Liver (tissue), 9 donors: ENCODE results near the gene GNAT1. TPM values are rescaled to one million over a fixed set of nuclear protein-coding genes. Genes with fewer than 3 reads are reported as not detected.

Source experiments
- DNase-seq: peaks from one replicate; pipeline ENCODE4 v3.0.0-alpha.2; 2017; ENCODE audit warnings: low spot score
- H3K27ac ChIP-seq, 2 donors: one replicate each; pipeline ENCODE4 v1.7.0; 2013; ENCODE audit warnings: inconsistent platforms in 2 of 2, low read length in 2 of 2, control low read depth in 1 of 2, low read depth in 1 of 2, mild to moderate bottlenecking in 1 of 2
- H3K27me3 ChIP-seq, 4 donors: one replicate each; pipeline versions ENCODE4 v1.6.1 to v1.7.0; 2013; ENCODE audit warnings: low read length in 3 of 4, inconsistent platforms in 1 of 4, mild to moderate bottlenecking in 1 of 4, moderate library complexity in 1 of 4; ENCODE audit not compliant: control insufficient read depth in 4 of 4, insufficient read depth in 4 of 4
- H3K36me3 ChIP-seq, 4 donors: one replicate each; pipeline versions ENCODE4 v1.6.1 to v1.7.0; 2013; ENCODE audit warnings: low read length in 3 of 4, mild to moderate bottlenecking in 3 of 4, low read depth in 1 of 4, moderate library complexity in 1 of 4; ENCODE audit not compliant: control insufficient read depth in 4 of 4, insufficient read depth in 3 of 4
- H3K4me1 ChIP-seq, 4 donors: one replicate each; pipeline versions ENCODE4 v1.6.1 to v1.7.0; 2013; ENCODE audit warnings: low read length in 3 of 4, mild to moderate bottlenecking in 3 of 4, moderate library complexity in 1 of 4; ENCODE audit not compliant: control insufficient read depth in 4 of 4, insufficient read depth in 4 of 4
- H3K4me3 ChIP-seq, 3 donors: one replicate each; pipeline versions ENCODE4 v1.6.1 to v1.7.0; 2013; ENCODE audit warnings: low read length in 3 of 3, control low read depth in 1 of 3, low read depth in 1 of 3, mild to moderate bottlenecking in 1 of 3
- H3K9ac ChIP-seq, 2 donors: one replicate each; pipeline ENCODE4 v1.7.0; 2013; ENCODE audit warnings: low read length in 2 of 2, mild to moderate bottlenecking in 2 of 2, moderate library complexity in 2 of 2, control low read depth in 1 of 2, low read depth in 1 of 2
- H3K9me3 ChIP-seq, 4 donors: one replicate each; pipeline versions ENCODE4 v1.6.1 to v1.7.0; 2013; ENCODE audit warnings: low read length in 3 of 4; ENCODE audit not compliant: control insufficient read depth in 4 of 4
- FOXA1 ChIP-seq: IDR thresholded peaks from 2 replicates; pipeline ENCODE4 v1.6.1; 2016; ENCODE audit warnings: antibody characterized with exemption
- GABPA ChIP-seq, 2 donors: IDR thresholded peaks in 1 of 2; conservative IDR thresholded peaks in 1 of 2; 2 replicates each; pipeline ENCODE4 v1.6.1; 2016; ENCODE audit warnings: antibody characterized with exemption in 2 of 2, mild to moderate bottlenecking in 1 of 2, moderate library complexity in 1 of 2
- HNF4A ChIP-seq, 2 donors: conservative IDR thresholded peaks; 2 replicates each; pipeline ENCODE4 v1.6.1; 2016; ENCODE audit warnings: antibody characterized with exemption in 2 of 2, mild to moderate bottlenecking in 2 of 2
- HNF4G ChIP-seq: IDR thresholded peaks from 2 replicates; pipeline ENCODE4 v1.6.1; 2016; ENCODE audit warnings: antibody characterized with exemption
- JUND ChIP-seq, 2 donors: IDR thresholded peaks; 2 replicates each; pipeline ENCODE4 v1.6.1; 2016; ENCODE audit warnings: antibody characterized with exemption in 2 of 2
- NR2F2 ChIP-seq: IDR thresholded peaks from 2 replicates; pipeline ENCODE4 v1.6.1; 2016; ENCODE audit warnings: antibody characterized with exemption
- RAD21 ChIP-seq, 2 donors: IDR thresholded peaks; 2 replicates each; pipeline ENCODE4 v1.6.1; 2016; ENCODE audit warnings: antibody characterized with exemption in 2 of 2, mild to moderate bottlenecking in 2 of 2
- TAF1 ChIP-seq: conservative IDR thresholded peaks from 2 replicates; pipeline ENCODE4 v1.6.1; 2016; ENCODE audit warnings: antibody characterized with exemption, mild to moderate bottlenecking
- YY1 ChIP-seq: IDR thresholded peaks from 2 replicates; pipeline ENCODE4 v1.6.1; 2016; ENCODE audit warnings: antibody characterized with exemption, mild to moderate bottlenecking
- WGBS: extraction: QIAGEN DNeasy Blood & Tissue Kit; methylation state at CpG from one replicate; pipeline ENCODE4 v1.1.7; 2013; 5-methylcytosine and 5-hydroxymethylcytosine counted together
- polyA plus RNA-seq, 2 donors: library from polyadenylated mRNA; stranded (reverse) in 1 of 2; unstranded in 1 of 2; fragments of 200-250 nt in 1 of 2; fragments of >200 nt in 1 of 2; fragmentation: Nextera tagmentation in 1 of 2; extraction: Ambion mirVana in 1 of 2; gene quantifications; one replicate each; pipeline versions ENCODE4 v1.2.1 to v1.2.3, GENCODE V29; 2013 to 2015
- total RNA-seq, 2 donors: library from RNA; depleted of rRNA; stranded (reverse); fragments of >200 nt; gene quantifications; one replicate each; pipeline ENCODE4 v1.2.3, GENCODE V29; 2014
- TF ChIP-seq, protein P1 (sequence below): IDR thresholded peaks from 2 replicates; pipeline ENCODE4 v1.6.1; 2016; ENCODE audit warnings: antibody characterized with exemption, mild to moderate bottlenecking
- TF ChIP-seq, protein P2 (sequence below): fragments of 150-350 bp; IDR thresholded peaks from 2 replicates; pipeline ENCODE4 v1.5.1; 2017; ENCODE audit warnings: improper control_type of control experiment, low read depth, low read length; ENCODE audit not compliant: missing input control
- TF ChIP-seq, protein P3 (sequence below): IDR thresholded peaks from 2 replicates; pipeline ENCODE4 v1.6.1; 2016; ENCODE audit warnings: antibody characterized with exemption
- donor health status: healthy.
- donor health status: healthy.
- donor health status: healthy.
- donor health status: healthy.
- donor health status: healthy.

GNAT1 gene
- total and polyA plus RNA-seq, 4 donors = 0.08 TPM; not detected in 3

GRCh38 chr3:50147861-50148260 lies 43.5 kb upstream of the GNAT1 start:
- DNase-seq = no peak
- WGBS = 82% methylated on average over 6 of the region's 6 CpGs
- no peaks in the 10 kb centered on the region for H3K9me3 ChIP-seq

DNA sequence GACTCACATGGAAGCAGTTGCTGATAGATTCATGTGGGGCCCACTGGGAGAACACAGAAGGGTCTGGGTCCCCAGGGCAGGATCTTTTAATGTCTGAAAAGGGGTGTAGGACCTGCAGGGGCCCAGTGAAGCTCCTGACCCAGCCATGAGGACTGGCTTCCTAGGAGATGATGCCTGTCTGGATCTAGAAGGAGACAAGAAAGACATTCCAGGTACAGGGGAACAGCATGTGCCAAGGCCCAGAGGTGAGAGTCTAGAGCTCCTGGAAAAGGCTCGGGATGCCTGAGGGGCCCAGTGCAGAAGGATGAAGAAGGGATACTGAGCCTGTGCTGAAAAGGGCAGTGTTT lies 41.0 kb upstream of the GNAT1 start:
- Histone ChIP-seq H3K4me1 (peaks cover 3 to 15% (median 8%) of the 10 kb centered on the region in 4 donors), H3K4me3 (no peak overlapping the region), H3K36me3 (no peaks in the 10 kb centered on the region), H3K27me3 (no peaks in the 10 kb centered on the region), H3K9me3 (no peaks in the 10 kb centered on the region), H3K9ac (no peak overlapping the region), H3K27ac (no peak overlapping the region)
- WGBS = 90% methylated on average over 1 of the region's 1 CpG
- no peak for DNase-seq
- TF ChIP-seq, protein P1, sequence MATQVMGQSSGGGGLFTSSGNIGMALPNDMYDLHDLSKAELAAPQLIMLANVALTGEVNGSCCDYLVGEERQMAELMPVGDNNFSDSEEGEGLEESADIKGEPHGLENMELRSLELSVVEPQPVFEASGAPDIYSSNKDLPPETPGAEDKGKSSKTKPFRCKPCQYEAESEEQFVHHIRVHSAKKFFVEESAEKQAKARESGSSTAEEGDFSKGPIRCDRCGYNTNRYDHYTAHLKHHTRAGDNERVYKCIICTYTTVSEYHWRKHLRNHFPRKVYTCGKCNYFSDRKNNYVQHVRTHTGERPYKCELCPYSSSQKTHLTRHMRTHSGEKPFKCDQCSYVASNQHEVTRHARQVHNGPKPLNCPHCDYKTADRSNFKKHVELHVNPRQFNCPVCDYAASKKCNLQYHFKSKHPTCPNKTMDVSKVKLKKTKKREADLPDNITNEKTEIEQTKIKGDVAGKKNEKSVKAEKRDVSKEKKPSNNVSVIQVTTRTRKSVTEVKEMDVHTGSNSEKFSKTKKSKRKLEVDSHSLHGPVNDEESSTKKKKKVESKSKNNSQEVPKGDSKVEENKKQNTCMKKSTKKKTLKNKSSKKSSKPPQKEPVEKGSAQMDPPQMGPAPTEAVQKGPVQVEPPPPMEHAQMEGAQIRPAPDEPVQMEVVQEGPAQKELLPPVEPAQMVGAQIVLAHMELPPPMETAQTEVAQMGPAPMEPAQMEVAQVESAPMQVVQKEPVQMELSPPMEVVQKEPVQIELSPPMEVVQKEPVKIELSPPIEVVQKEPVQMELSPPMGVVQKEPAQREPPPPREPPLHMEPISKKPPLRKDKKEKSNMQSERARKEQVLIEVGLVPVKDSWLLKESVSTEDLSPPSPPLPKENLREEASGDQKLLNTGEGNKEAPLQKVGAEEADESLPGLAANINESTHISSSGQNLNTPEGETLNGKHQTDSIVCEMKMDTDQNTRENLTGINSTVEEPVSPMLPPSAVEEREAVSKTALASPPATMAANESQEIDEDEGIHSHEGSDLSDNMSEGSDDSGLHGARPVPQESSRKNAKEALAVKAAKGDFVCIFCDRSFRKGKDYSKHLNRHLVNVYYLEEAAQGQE = no peak
- TF ChIP-seq JUND (IDR thresholded peaks at IDR 0.05) = no peak
- TF ChIP-seq FOXA1 = no peak
- TF ChIP-seq RAD21 (IDR thresholded peaks at IDR 0.05) = no peak
- no peak for TF ChIP-seq GABPA (IDR thresholded peaks at IDR 0.05 in 1 of 2, conservative IDR thresholded peaks at IDR 0.05 in 1 of 2)
- TF ChIP-seq TAF1 = no peak
- TF ChIP-seq, protein P2, sequence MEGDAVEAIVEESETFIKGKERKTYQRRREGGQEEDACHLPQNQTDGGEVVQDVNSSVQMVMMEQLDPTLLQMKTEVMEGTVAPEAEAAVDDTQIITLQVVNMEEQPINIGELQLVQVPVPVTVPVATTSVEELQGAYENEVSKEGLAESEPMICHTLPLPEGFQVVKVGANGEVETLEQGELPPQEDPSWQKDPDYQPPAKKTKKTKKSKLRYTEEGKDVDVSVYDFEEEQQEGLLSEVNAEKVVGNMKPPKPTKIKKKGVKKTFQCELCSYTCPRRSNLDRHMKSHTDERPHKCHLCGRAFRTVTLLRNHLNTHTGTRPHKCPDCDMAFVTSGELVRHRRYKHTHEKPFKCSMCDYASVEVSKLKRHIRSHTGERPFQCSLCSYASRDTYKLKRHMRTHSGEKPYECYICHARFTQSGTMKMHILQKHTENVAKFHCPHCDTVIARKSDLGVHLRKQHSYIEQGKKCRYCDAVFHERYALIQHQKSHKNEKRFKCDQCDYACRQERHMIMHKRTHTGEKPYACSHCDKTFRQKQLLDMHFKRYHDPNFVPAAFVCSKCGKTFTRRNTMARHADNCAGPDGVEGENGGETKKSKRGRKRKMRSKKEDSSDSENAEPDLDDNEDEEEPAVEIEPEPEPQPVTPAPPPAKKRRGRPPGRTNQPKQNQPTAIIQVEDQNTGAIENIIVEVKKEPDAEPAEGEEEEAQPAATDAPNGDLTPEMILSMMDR = no peak
- no peak for TF ChIP-seq YY1
- no peak for TF ChIP-seq NR2F2
- TF ChIP-seq HNF4A (conservative IDR thresholded peaks at IDR 0.05) = no peak

More at GRCh38 chr3:50147861-50148260, 43.5 kb upstream of the GNAT1 start:
- Histone ChIP-seq H3K4me1 (peaks cover 0 to 6% (median 2%) of the 10 kb centered on the region in 4 donors), H3K27ac (no peak overlapping the region), H3K36me3 (no peaks in the 10 kb centered on the region), H3K9ac (no peak overlapping the region), H3K4me3 (no peak overlapping the region), H3K27me3 (no peaks in the 10 kb centered on the region)
- TF ChIP-seq HNF4G = no peak
- TF ChIP-seq, protein P3, sequence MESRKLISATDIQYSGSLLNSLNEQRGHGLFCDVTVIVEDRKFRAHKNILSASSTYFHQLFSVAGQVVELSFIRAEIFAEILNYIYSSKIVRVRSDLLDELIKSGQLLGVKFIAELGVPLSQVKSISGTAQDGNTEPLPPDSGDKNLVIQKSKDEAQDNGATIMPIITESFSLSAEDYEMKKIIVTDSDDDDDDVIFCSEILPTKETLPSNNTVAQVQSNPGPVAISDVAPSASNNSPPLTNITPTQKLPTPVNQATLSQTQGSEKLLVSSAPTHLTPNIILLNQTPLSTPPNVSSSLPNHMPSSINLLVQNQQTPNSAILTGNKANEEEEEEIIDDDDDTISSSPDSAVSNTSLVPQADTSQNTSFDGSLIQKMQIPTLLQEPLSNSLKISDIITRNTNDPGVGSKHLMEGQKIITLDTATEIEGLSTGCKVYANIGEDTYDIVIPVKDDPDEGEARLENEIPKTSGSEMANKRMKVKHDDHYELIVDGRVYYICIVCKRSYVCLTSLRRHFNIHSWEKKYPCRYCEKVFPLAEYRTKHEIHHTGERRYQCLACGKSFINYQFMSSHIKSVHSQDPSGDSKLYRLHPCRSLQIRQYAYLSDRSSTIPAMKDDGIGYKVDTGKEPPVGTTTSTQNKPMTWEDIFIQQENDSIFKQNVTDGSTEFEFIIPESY = no peak
